NCI-H524 (cell line): ENCODE measurements around the gene GNPTAB.
A peak's percentile ranks its signal among the peaks of the same experiment; 100 is the strongest.

Experiments used
- DNase-seq, 2 experiments: peaks; one replicate each; lab custom pipeline; 2025; lab: John Stamatoyannopoulos, UW

Gene GNPTAB

DNA sequence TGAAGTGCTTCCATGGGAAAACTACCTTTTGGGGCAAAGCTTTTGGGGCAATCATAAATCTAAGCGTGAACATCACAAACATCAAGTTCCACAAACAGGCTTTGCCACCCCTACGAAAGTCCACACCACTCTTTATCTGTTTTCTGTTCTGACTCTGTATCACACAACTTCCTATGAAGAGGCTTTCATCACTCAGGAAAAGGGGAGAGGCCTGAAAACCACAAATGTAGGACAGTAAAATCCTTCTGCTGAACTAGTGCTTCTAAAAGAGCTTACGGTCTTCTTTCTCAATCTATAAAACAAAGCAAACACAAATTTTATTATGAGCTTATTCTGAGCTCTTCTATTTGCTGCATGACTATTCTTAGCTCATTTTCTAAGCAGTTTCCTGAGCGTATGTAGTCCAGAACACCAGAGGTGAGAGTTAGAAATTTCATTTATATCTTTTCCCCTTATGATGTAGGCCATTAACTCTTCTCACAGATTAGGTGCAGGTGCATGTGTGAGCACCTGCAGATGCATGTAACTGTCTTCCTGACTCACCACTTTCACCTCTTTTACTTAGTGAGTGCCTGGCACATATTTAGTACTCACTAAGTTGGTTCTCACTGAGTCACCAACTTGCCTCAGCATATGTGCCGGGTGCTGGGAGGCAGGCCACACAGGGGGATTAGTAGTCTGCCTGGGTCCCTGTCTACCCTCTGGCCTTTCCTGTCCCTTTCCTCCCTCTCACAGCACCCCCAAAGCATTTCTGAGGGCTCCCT, 58.6 kb downstream of the GNPTAB start:
- DNase-seq: no peak

DNA sequence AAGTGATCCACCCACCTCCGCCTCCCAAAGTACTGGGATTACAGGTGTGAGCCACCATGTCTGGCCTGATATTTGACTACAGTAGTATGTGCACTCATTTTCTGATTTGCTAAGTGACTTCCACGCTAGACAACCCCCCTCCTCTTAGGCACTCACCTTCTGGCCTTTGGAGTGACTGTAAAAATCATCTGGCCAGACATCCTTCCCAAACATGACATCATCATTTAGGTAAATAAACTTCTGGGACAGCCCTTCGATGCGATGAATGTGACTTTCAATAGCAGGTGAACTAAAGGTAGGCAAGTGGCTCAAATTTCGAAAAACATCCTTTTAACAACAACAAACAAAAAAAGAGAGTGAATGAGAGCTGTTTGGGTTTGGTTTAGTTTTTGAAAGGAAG, 60.9 kb downstream of the GNPTAB start:
- no peak for DNase-seq

DNA sequence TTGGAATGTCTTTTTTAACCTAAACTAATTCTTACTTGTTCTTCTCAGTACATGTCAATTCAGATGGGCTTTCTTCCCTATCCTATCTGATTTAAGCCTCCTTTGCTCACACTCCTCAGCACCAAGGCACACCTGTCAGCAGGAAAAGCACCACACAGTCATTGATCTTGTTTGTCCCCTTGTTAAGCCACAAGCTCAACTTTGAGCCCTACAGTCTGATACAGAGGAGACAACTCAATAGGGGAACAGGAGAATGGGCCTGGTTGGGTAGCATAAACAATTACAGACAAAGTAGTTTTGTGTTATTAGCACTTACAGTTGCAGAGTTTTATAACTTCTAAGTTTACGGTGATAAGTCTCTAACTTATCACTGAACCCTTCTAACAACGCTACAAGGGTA, 62.0 kb downstream of the GNPTAB start:
- no peak for DNase-seq

DNA sequence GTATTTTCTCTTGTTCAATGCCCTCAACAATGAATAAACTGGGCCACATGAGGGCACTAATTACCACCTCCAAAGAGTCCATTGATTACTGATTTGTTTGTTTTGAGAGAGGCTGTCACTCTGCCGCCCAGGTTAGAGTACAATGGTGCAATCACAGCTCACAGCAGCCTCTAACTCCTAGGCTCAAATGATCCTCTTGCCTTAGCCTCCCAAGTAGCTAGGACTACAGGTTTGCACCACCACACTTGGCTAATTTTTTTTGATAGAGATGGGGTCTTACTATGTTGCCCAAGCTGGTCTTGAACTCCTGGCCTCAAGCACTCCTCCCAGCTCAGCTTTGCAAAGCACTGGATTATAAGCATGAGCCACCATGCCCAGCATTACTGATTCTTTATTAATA, 63.2 kb downstream of the GNPTAB start:
- no peak for DNase-seq

DNA sequence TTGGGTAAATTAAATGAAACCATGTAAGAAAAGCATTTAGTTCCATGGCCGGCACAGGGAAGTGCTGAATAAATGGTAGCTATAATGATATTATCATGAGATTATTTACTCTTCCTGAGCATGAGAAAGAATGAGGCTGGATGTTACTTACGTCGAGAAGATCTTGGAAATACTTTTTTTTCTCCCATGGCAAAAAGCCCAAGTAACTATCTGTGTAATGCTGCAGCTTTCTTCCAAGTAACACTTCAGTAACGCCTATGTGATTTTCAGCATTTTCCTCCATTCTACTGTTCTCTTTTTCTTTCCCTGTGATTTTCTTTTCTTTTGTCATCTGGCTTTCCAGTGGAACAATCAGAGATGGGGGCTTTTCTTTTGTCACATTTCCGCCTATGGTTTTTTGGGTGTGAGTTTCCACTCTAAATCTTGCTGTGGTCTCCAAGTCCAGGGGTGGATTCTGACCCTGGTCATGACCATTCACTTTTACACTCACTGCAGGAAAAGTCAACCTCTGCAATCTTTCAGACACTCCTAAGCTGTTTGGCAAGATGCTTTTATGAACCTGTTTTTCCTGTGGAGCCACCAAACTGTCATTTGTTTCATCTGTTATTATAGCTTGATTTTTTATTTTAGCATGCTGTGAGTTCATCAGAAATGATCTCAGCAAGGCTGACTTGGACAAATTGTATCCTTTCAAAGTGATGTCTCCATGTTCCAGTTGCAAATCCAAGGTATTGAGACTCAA, 66.5 kb downstream of the GNPTAB start:
- no peak for DNase-seq

DNA sequence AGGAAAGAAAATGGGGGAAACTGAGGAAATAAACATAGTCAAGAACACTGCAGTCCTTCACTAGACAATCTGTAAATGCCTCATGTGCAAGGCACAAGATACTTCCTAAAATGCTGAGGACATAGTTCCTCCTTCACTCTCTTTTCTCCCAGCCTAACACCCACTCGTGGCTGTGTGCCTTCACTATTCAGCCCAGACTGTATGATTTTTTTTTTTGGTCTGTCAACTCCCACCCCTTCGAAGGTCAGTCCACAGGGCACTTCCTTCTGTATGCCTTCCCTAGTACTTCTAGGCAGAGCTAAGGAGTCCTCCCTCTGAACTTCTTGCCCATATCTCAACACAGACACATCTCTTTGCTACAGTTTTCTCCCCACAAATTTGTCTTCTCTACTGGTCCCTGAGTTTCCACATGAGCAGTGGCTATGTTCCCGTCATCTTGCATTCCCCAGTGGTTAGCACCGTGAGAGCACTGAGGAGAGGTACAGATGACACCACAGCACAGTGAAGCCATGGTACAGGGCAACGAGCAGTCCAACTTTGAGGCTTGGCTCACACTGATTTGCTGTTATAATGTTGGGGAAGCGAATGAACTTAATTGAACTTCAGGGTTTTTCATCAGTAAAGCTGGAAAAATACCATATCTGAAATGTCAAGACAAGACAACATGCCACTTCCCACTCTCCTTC, 67.4 kb downstream of the GNPTAB start:
- no peak for DNase-seq

DNA sequence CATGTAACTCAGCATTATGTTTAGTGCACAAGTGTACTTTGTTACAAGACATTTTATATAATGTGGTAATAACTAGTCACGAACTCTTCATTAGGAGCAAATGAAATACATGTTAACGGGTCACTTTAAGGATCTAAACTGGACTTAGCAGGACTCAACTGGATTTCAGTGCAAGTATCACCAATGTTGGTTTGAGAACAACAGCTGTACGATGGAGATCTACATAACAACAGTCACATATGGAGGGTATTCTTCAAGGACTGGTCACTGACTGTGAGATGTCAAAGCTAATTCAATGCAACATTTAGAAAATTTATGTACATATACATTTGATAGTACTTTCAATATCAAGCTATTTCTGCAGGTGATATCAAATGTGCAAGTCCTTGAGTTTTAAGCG, 69.0 kb downstream of the GNPTAB start:
- DNase-seq: no peak

DNA sequence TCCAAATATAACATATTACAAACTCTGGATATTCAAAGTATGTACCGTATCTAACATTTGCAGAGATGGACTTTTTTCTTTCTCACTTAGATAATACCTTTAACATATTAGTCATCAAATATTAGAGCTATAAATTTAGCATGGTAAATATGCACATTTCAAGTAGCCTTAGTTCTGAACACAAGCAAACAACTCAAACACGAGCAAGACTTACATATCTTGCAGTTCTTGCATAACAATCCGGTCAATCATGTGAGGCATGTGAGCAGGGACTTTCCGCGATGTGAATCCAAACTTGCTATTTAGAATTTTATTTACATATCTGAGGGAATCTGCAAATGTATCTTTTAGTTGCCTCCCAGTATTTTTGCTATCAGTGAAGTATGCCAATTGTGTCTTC, 69.4 kb downstream of the GNPTAB start:
- no peak for DNase-seq

DNA sequence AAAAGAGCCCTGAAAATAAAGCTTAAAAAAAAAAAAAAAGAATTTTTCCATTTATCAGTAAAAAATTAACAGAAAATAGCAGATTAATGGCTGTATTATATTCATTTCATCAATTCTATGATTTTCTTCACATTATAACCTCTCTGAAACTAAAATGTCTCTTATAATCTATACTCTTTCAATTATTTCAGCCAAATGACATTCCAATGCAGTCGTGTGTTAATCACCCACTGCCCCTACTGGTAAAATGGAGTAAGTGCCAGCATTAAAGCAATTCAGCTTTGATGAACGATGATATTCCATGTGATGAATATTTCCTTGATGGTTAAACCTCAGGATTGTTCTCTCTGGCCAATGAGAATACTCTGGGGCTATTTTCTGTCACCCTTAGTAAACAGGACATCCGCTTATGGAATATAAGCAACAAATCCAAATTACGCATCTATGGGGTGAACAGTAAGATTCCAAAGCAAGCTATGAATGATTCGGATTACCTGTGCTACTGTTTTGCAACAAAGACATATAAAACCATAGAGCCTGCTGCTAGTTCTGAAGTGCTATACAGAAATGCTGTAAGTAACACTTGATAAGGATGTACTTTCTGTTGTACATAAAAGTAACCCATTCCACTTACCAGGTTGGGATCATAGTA, 71.2 kb downstream of the GNPTAB start:
- peak; percentile 8 to 12 for DNase-seq

DNA sequence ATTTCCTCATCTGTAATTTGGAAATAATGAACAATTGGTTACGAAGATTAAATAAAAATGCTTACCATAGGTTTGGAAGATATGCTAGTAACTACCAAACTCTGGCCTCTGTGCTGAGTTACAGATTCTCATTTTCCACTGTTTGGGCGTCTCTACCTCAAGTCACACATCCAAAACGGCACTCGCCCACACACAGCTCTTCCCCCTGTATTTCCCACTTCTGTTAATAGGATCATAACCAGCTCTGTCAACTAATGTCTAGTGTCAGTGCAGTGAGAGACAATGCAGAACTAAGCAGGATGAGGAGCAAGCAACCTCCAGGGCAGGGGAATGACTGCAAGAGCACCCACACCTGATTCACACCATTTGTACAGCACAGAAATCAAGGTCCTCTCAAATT, 80.6 kb downstream of the GNPTAB start:
- no peak for DNase-seq

DNA sequence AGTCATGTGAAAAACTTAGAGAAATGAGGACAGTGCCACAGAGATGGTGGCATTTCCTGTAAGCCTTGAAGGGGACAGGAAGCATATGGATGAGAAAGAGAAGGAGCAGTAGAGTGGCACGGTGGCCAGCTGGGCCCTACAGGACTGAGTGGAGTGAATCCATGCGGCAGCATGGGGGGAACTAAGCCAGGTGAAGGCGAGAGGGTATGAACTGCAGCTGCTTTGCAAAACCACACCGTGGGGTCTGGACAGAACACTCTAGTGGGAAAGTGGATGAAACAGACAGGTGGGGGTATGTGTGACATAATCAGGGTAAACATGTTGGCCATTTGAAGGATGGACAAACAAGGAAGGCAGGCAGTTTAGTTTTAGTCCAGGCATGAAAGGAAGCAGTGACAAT, 81.1 kb downstream of the GNPTAB start:
- DNase-seq: peak; percentile 2 to 52

DNA sequence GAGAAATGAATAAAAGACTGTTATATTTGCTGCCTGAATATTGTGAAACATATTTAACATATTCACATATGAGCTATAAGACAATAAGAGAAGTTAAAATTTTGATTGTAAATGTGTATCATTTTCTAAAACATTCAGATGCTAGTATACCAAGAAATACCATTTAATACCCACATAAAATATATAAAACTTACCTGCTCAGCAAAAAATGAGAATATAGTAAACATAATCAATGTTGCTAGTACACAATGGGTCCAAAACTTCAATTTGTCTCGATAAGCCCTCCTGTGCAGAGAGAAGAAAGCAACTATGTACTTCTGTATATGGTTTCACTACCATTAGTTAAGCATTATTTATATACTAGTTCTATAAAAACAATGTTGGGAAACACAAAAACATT, 81.9 kb downstream of the GNPTAB start:
- no peak for DNase-seq

DNA sequence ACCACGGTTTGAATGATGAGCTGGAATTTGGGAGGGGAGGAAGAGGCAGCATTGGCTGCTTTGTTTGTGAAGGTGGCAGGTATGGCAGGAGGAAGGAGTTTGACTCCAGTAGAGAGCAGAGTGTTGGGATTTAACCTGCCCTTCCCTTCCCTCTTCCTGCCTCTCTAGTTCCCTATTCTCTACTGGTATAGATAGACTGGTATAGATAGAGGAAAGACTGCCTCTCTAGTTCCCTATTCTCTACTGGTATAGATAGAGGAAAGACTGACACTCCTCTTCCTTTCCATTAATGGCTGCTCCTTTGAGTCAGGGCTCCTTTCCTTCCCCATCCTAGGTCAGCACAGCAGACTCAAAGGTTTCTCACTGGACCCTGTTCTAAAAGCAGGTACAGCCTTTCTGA, 83.1 kb downstream of the GNPTAB start:
- DNase-seq: no peak

DNA sequence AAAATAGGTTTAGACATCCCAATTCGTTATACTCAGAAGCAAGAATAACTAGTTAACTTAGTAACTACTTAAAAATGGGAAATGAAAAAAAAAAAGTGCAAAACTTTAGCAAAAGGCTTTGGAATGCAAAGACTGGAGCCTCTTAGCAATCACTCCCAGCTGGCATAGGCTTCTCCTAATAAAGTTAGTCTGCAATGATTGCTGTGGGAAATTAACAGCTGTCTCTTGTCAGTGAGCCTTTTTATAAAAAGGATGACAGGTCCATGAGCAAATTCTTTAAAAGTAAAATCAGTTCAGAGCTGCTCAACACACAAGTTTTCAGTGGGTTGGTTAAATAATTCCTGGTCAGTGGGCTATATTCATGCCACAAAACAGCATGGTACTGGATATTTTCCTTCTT, 84.1 kb downstream of the GNPTAB start:
- no peak for DNase-seq

DNA sequence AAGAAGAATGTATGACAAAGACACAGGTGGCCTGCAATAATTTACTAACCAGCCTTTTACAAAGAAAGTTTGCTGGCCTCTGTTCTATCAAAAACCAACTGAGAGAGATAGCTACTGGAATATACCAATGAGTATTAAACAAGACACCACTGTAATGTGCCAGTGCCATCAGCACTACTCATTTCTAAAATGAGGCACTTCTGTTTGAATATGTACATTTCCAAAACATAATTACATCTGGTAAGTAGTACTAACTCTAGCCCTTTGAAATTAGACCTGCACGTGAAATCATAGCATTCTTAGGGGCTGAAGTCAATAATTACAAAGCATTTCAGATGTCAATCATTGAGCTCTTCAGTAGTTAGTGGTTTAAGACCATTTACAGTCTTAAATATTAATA, 84.6 kb downstream of the GNPTAB start:
- no peak for DNase-seq

DNA sequence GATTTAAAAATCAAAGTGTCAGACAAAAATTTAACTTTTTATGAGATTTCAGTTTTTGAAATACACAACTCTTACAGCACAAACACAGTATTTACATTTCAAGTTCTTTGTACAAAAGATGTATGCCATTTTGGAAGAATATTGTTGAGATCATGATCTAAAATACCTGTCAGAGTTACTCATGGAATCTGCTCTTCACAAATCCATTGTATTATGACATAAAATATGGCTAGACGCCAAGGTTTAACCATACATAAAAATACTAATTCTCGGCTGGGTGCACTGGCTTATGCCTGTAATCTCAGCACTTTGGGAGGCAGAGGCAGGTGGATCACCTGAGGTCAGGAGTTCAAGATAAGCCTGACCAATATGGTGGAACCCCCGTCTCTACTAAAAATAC, 85.3 kb downstream of the GNPTAB start:
- DNase-seq: no peak

DNA sequence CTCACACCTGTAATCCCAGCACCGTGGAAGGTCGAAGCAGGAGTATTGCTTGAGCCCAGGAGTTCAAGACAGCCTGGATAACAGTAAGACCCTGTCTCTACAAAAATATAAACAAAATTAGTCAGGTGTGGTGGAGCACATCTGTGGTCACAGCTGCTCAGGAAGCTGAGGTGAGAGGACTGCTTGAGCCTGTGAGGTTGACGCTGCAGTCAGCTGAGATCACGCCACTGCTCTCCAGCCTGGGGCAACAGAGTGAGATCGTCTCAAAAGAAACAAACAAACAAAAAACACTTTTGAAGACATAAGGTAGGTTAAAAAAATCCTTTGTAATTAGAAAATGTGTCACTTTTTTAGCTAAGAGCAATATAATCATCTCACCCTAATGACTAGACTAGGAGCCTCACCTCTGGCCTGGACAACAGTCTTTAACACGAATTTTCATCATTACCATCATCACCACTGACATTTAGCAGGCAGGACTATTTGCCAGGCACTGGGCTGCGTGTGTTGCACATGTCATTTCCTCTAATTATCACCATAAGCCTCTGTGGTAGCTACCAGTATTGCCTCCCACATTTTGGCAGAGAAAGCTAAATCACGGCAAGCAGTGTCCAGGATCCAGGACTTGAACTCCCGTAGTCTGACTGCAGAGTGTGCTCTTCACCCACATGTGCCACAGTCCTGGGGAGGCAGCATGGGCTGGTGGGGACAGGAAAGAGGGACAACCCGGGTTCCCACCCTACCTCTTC, 86.9 kb downstream of the GNPTAB start:
- no peak for DNase-seq

DNA sequence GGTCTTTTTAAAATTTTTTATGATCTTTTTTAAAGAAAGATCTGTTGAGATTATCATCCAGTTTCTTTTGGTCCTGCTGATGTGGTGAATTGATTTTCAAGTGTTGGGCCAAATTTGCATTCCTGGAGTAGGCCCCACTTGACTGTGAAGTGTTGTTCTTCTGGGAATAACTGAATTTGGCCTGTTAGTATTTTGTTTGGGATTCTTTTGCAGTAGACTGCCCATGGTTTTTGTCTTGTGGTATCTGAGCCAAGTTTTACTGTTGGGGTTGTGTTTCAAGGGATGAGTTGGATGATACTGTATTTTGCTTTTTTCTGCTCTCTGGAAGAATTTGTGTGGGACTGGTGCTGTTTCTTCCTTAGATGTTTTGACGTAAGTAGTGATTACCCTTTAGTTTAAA, 87.5 kb downstream of the GNPTAB start:
- no peak for DNase-seq

DNA sequence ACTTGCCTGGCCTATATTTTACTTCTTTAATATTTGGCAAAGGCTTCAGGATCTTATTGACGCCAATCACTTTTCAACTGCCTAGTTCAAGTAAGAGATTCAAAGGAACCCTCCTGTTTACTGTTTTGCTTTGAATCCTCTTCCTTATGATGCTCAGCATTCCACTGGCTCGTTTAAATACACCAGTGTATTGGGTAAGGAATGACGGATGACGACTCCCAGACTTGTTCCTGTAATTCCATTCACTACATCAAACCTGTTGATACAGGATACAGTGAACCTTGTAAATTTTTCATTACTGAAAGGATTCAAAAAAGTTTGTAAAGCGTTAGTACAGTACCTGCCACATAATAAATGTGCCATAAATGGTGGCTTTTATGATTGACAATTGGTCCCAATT, 89.8 kb downstream of the GNPTAB start:
- DNase-seq: no peak

DNA sequence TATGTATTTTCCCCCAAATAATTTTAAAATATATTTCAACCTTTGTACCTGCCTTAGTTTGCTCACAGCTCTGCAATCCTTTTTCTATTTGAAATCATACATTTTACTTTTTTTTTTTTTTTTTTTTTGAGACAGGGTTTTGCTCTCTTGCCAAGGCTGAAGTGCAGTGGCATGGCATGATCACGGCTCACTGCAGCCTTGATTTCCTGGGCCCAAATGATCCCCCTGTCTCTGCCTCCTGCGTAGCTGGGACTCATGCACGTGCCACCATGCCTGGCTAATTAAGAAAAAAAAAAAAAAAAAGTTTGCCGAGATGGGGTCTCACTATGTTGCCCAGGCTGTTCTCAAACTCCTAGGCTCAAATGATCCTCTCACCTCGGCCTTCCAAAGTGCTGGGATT, 90.2 kb downstream of the GNPTAB start:
- no peak for DNase-seq

DNA sequence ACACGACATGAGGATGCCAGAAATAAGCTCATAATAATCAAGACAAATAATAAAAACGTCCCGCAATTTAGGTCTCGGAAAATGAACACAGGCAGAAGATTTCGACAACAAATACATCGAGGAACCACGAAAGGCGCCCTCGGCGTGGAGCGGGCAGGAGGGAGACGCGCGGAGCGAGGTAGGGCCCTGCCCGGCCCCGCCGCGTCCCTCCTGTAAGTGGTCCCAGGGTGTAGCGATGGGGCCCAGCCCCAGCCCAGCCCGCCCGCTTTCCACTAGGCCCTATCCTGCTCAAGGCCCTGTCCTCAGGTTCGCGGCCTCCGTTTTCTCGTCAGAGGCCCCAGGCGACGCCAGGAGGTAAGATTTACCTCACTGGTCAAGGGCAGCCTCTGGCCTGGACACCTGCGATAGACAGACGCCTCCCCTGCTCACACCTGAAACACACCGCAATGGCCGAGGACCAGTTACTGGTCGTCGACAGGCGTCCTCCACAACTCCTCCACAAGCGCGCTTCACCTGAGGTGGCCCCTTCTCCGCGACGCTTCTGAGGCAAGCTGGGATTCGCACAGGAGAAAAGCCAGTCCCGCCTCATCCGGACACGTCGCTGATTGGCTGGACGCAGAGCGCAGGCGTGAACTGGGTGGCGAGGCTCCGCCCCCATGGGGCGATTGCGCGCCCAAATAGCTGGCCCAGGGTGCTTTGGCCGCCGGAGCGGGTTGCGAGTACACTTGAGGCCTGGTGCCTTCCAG, 91.7 kb downstream of the GNPTAB start, which contains the start of gene SYCP3:
Gene SYCP3 (minus strand): TSS at position 543 of the 746 bp plus-strand sequence. CDS start 1,527 bp downstream, outside the sequence.
- DNase-seq: no peak
